PC-3 (cell line): ENCODE measurements around the gene IL17RC. TPM values are rescaled to one million over a fixed set of nuclear protein-coding genes. Genes with fewer than 3 reads are reported as not detected.

Experiments
- ATAC-seq: fragments of 200-7000 bp; cut with Tn5 transposase; 2 replicates; pipeline ENCODE4 v1.9.1; 2020; ENCODE audit warnings: mild to moderate bottlenecking, moderate library complexity
- BruUV-seq: library from RNA; stranded (reverse); fragments of 400-500 nt; replicated peaks from 2 replicates; lab custom pipeline; 2021; lab: Mats Ljungman, UMichigan
- CTCF ChIA-PET: fragments of 300-600 bp; sonication (Branson Sonifier 250); formaldehyde crosslinking; loops from one replicate; lab custom pipeline; 2022; ENCODE audit warnings: antibody characterized with exemption; lab: Charles Lee
- POLR2A ChIA-PET: fragments of 300-600 bp; sonication (Branson Sonifier 250); formaldehyde crosslinking; loops from one replicate; lab custom pipeline; 2022; ENCODE audit warnings: antibody characterized with exemption; ENCODE audit not compliant: unreplicated experiment; lab: Charles Lee
- DNase-seq: peaks from one replicate; pipeline ENCODE4 v3.0.0-alpha.2; 2015
- H2AFZ ChIP-seq: fragments of 300-600 bp; sonication (generic); 2 replicates; pipeline ENCODE4 v1.6.0; 2016; ENCODE audit warnings: antibody characterized with exemption, low read length
- H3F3A ChIP-seq: fragments of 300-600 bp; sonication (generic); one replicate; pipeline ENCODE4 v1.6.0; 2017; ENCODE audit warnings: antibody characterized with exemption, low read length, control low read depth, mild to moderate bottlenecking; ENCODE audit not compliant: unreplicated experiment
- H3K27ac ChIP-seq: fragments of 300-600 bp; sonication (generic); 2 replicates; pipeline ENCODE4 v1.5.1; 2016; ENCODE audit warnings: mild to moderate bottlenecking, low read length
- H3K27me3 ChIP-seq: fragments of 300-600 bp; sonication (generic); 2 replicates; pipeline ENCODE4 v1.6.1; 2016; ENCODE audit warnings: low read length, mixed read lengths
- H3K36me3 ChIP-seq: fragments of 300-600 bp; sonication (generic); 2 replicates; pipeline ENCODE4 v1.6.1; 2016; ENCODE audit warnings: low read depth, mixed run types, low read length, mixed read lengths
- H3K4me1 ChIP-seq: fragments of 300-600 bp; sonication (generic); 2 replicates; pipeline ENCODE4 v1.5.1; 2016; ENCODE audit warnings: low read length; ENCODE audit not compliant: insufficient read depth
- H3K4me2 ChIP-seq: fragments of 300-600 bp; sonication (generic); 2 replicates; pipeline ENCODE4 v1.6.0; 2016; ENCODE audit warnings: low read length
- H3K4me3 ChIP-seq: fragments of 300-600 bp; sonication (generic); 2 replicates; pipeline ENCODE4 v1.5.1; 2016; ENCODE audit warnings: mild to moderate bottlenecking, low read length, mixed read lengths
- H3K79me2 ChIP-seq: fragments of 300-600 bp; sonication (generic); 2 replicates; pipeline ENCODE4 v1.6.1; 2017; ENCODE audit warnings: low read length, mixed read lengths
- H3K9ac ChIP-seq: fragments of 300-600 bp; sonication (generic); 2 replicates; pipeline ENCODE4 v1.6.0; 2016; ENCODE audit warnings: mild to moderate bottlenecking, low read length
- H3K9me2 ChIP-seq: fragments of 300-600 bp; sonication (generic); replicated peaks from 2 replicates; pipeline ENCODE4 v1.6.1; 2016; ENCODE audit warnings: mixed run types, low read length, mixed read lengths
- H3K9me3 ChIP-seq: fragments of 300-600 bp; sonication (generic); 2 replicates; pipeline ENCODE4 v1.6.1; 2016; ENCODE audit warnings: low read length, mixed read lengths
- H4K20me1 ChIP-seq: fragments of 300-600 bp; sonication (generic); 2 replicates; pipeline ENCODE4 v1.6.1; 2016; ENCODE audit warnings: low read length, mixed read lengths
- CTCF ChIP-seq: fragments of 300-600 bp; sonication (generic); conservative IDR thresholded peaks from 2 replicates; pipeline ENCODE4 v1.5.1; 2017; ENCODE audit warnings: antibody characterized with exemption, low read depth, mild to moderate bottlenecking, low read length
- EZH2 ChIP-seq: fragments of 300-600 bp; sonication (generic); IDR thresholded peaks from one replicate; pipeline ENCODE4 v1.6.1; 2017; ENCODE audit warnings: antibody characterized with exemption, mild to moderate bottlenecking, low read length; ENCODE audit not compliant: unreplicated experiment
- EZH2phosphoT487 ChIP-seq: fragments of 300-600 bp; sonication (generic); IDR thresholded peaks from 2 replicates; pipeline ENCODE4 v1.6.1; 2018; ENCODE audit warnings: mild to moderate bottlenecking, antibody characterized with exemption, low read length, borderline replicate concordance
- intact Hi-C: fragments of 100-400 bp; cut with micrococcal nuclease; formaldehyde crosslinking; loops from 2 replicates; pipeline ENCODE4 v1.9.0; 2023
- total RNA-seq: library from RNA; depleted of rRNA; stranded (reverse); fragments of >200 nt; gene quantifications from 2 replicates; pipeline ENCODE4 v1.2.3, GENCODE V29; 2014

The IL17RC gene
- total RNA-seq, 1 experiment from 2014 or later, result 116 TPM

- peaks cover 6% of the 10 kb centered on the region for H3F3A ChIP-seq
- ChIA-PET CTCF (interaction anchor here (0.7 kb wide), 1 partner anchor 9 kb away, joined by 3 read pairs; no protein-coding TSS in a partner anchor), POLR2A (interaction anchor here (0.6 kb wide), 1 partner anchor 59 kb away, joined by 3 read pairs; the partner anchor contains the start of gene RPUSD3)
- H3K36me3 ChIP-seq, result no peaks in the 10 kb centered on the region
- peak; percentile 2; the same call in 1 of the 2 replicates for ATAC-seq
- H3K9me2 ChIP-seq, result no peaks in the 10 kb centered on the region
- H3K4me1 ChIP-seq, result peaks cover 37% of the 10 kb centered on the region
- BruUV-seq, result no TSS peak
- intact Hi-C loops, result no loop called here
- no peak for DNase-seq
- no peaks in the 10 kb centered on the region for H4K20me1 ChIP-seq
- H3K27ac ChIP-seq, result peak within 1 kb of the TSS; percentile 48
- H2AFZ ChIP-seq, result peak within 1 kb of the TSS; percentile 47
- H3K4me3 ChIP-seq, result peak within 1 kb of the TSS; percentile 16; the same call in 1 of the 2 replicates
- no peaks in the 10 kb centered on the region for H3K9me3 ChIP-seq
- no peak within 1 kb of the TSS for H3K9ac ChIP-seq
- TF ChIP-seq EZH2 (no peak), CTCF (no peak), EZH2phosphoT487 (no peak)
- H3K79me2 ChIP-seq, result no peaks in the 10 kb centered on the region
- H3K4me2 ChIP-seq, result peak within 1 kb of the TSS; percentile 74
- no peaks in the 10 kb centered on the region for H3K27me3 ChIP-seq
These were observed 14.3 kb upstream of the IL17RC start, which contains the start of gene IL17RE for GRCh38 chr3:9902372-9903237. IL17RE (plus strand) TSS chr3:9902848; CDS start chr3:9902933, 85 bp downstream.

- H3K9me2 ChIP-seq, result no peaks in the 10 kb centered on the region
- no peaks in the 10 kb centered on the region for H3K9me3 ChIP-seq
- TF ChIP-seq CTCF (no peak), EZH2 (no peak), EZH2phosphoT487 (no peak)
- H3K4me2 ChIP-seq, result peak overlapping the region; percentile 74
- H2AFZ ChIP-seq, result peak overlapping the region; percentile 47
- intact Hi-C loops, result no loop called here
- ChIA-PET POLR2A (no interaction called here), CTCF (interaction anchor here (0.7 kb wide), 1 partner anchor 9 kb away, joined by 3 read pairs; no protein-coding TSS in a partner anchor)
- BruUV-seq, result no TSS peak
- H3K4me3 ChIP-seq, result peak overlapping the region; percentile 16; the same call in 1 of the 2 replicates
- H3F3A ChIP-seq, result peaks cover 4% of the 10 kb centered on the region
- H4K20me1 ChIP-seq, result no peaks in the 10 kb centered on the region
- H3K27ac ChIP-seq, result peak overlapping the region; percentile 48
- DNase-seq (peak; percentile 54), ATAC-seq (peak; percentile 58)
- no peaks in the 10 kb centered on the region for H3K79me2 ChIP-seq
- no peaks in the 10 kb centered on the region for H3K36me3 ChIP-seq
- no peak overlapping the region for H3K9ac ChIP-seq
- peaks cover 33% of the 10 kb centered on the region for H3K4me1 ChIP-seq
- no peaks in the 10 kb centered on the region for H3K27me3 ChIP-seq
These were observed 13.7 kb upstream of the IL17RC start for GRCh38 chr3:9903238-9903624.
